Neural cell (in vitro differentiated cells): Measurements from ENCODE around the gene WDR33. TPM values are rescaled to one million over a fixed set of nuclear protein-coding genes. Genes with fewer than 3 reads are reported as not detected.

Experiments used
- H2AFZ ChIP-seq: fragments of 200-600, 300-800 bp; sonication (generic), shearing (Covaris generic); 2 replicates; pipeline ENCODE4 v1.6.0; 2014; ENCODE audit warnings: low read depth, mild to moderate bottlenecking, antibody characterized with exemption, low read length, moderate library complexity
- H3F3A ChIP-seq: fragments of 200-600 bp; shearing (Covaris generic); 2 replicates; pipeline ENCODE4 v1.6.1; 2016; ENCODE audit warnings: mild to moderate bottlenecking, moderate library complexity, mixed read lengths, antibody characterized with exemption, low read length; ENCODE audit not compliant: insufficient read depth, poor library complexity, severe bottlenecking
- H3K27ac ChIP-seq: fragments of 200-600, 300-800 bp; sonication (generic), shearing (Covaris generic); 2 replicates; pipeline ENCODE4 v1.5.1; 2014; ENCODE audit warnings: mild to moderate bottlenecking, low read length, moderate library complexity
- H3K27me3 ChIP-seq: fragments of 300-800, 200-600 bp; sonication (generic), shearing (Covaris generic); 2 replicates; pipeline ENCODE4 v1.6.0; 2014; ENCODE audit warnings: mild to moderate bottlenecking, low read depth, low read length, moderate library complexity; ENCODE audit not compliant: insufficient read depth
- H3K36me3 ChIP-seq: fragments of 300-800, 200-600 bp; sonication (generic), shearing (Covaris generic); 2 replicates; pipeline ENCODE4 v1.5.1; 2014; ENCODE audit warnings: mild to moderate bottlenecking, antibody characterized with exemption, low read length, moderate library complexity; ENCODE audit not compliant: insufficient read depth
- H3K4me2 ChIP-seq: fragments of 300-800, 200-600 bp; sonication (generic), shearing (Covaris generic); 2 replicates; pipeline ENCODE4 v1.6.0; 2014; ENCODE audit warnings: mild to moderate bottlenecking, low read length
- H3K4me3 ChIP-seq: fragments of 300-800, 200-600 bp; sonication (generic), shearing (Covaris generic); 2 replicates; pipeline ENCODE4 v1.5.1; 2014; ENCODE audit warnings: mild to moderate bottlenecking, low read length, moderate library complexity
- H3K79me2 ChIP-seq: fragments of 200-600 bp; shearing (Covaris generic); replicated peaks from 2 replicates; pipeline ENCODE4 v1.6.0; 2014; ENCODE audit warnings: mild to moderate bottlenecking, low read length, moderate library complexity; ENCODE audit not compliant: insufficient read depth
- H3K9ac ChIP-seq: fragments of 300-800, 200-600 bp; sonication (generic), shearing (Covaris generic); 2 replicates; pipeline ENCODE4 v1.6.1; 2016; ENCODE audit warnings: mild to moderate bottlenecking, low read length, mixed read lengths
- H3K9me2 ChIP-seq: fragments of 200-600 bp; shearing (Covaris generic); 2 replicates; pipeline ENCODE4 v1.6.1; 2016; ENCODE audit warnings: mild to moderate bottlenecking, low read length, mixed read lengths; ENCODE audit not compliant: insufficient read depth
- H3K9me3 ChIP-seq: fragments of 200-600, 300-800 bp; sonication (generic), shearing (Covaris generic); 2 replicates; pipeline ENCODE4 v1.6.1; 2016; ENCODE audit warnings: mild to moderate bottlenecking, mixed run types, low read length, moderate library complexity, mixed read lengths
- H4K20me1 ChIP-seq: fragments of 200-600 bp; shearing (Covaris generic); 2 replicates; pipeline ENCODE4 v1.6.1; 2016; ENCODE audit warnings: mild to moderate bottlenecking, mixed run types; ENCODE audit not compliant: insufficient read depth
- CTCF ChIP-seq: fragments of 450-650 bp; IDR thresholded peaks from 2 replicates; pipeline ENCODE4 v1.5.1; 2014; ENCODE audit warnings: antibody characterized with exemption, mild to moderate bottlenecking, moderate library complexity; ENCODE audit not compliant: poor library complexity, severe bottlenecking
- EP300 ChIP-seq: fragments of 450-650 bp; conservative IDR thresholded peaks from 2 replicates; pipeline ENCODE4 v1.6.1; 2014; ENCODE audit warnings: antibody characterized with exemption, mild to moderate bottlenecking, moderate library complexity; ENCODE audit not compliant: poor library complexity, severe bottlenecking
- EZH2 ChIP-seq: fragments of 200-600, 300-800 bp; shearing (Covaris generic), sonication (generic); IDR thresholded peaks from 2 replicates; pipeline ENCODE4 v1.6.1; 2014; ENCODE audit warnings: antibody characterized with exemption, low read length, borderline replicate concordance, mild to moderate bottlenecking; ENCODE audit not compliant: insufficient read depth, poor library complexity, severe bottlenecking
- MXI1 ChIP-seq: fragments of 450-650 bp; conservative IDR thresholded peaks from 2 replicates; pipeline ENCODE4 v1.6.1; 2014; ENCODE audit warnings: antibody characterized with exemption, mild to moderate bottlenecking; ENCODE audit not compliant: poor library complexity, severe bottlenecking
- POLR2AphosphoS5 ChIP-seq: IDR thresholded peaks from 2 replicates; pipeline ENCODE4 v1.6.1; 2012
- RAD21 ChIP-seq: fragments of 450-650 bp; conservative IDR thresholded peaks from 2 replicates; pipeline ENCODE4 v1.6.1; 2014; ENCODE audit warnings: antibody characterized with exemption, mild to moderate bottlenecking, moderate library complexity
- SMC3 ChIP-seq: fragments of 450-650 bp; conservative IDR thresholded peaks from 2 replicates; pipeline ENCODE4 v1.6.1; 2014; ENCODE audit warnings: antibody characterized with exemption, mild to moderate bottlenecking, moderate library complexity; ENCODE audit not compliant: poor library complexity
- TAF1 ChIP-seq: IDR thresholded peaks from 2 replicates; pipeline ENCODE4 v1.6.1; 2012; ENCODE audit warnings: low read depth
- polyA plus RNA-seq: library from polyadenylated mRNA; depleted of rRNA; stranded (reverse); fragments of >200 nt; gene quantifications from 2 replicates; pipeline ENCODE4 v1.2.3, GENCODE V29; 2014
- TF ChIP-seq, protein P1 (sequence below): IDR thresholded peaks from 2 replicates; pipeline ENCODE4 v1.6.1; 2012; ENCODE audit warnings: borderline replicate concordance

The WDR33 gene
- polyA plus RNA-seq, 1 donor from 2014 or later: 58.7 TPM

DNA sequence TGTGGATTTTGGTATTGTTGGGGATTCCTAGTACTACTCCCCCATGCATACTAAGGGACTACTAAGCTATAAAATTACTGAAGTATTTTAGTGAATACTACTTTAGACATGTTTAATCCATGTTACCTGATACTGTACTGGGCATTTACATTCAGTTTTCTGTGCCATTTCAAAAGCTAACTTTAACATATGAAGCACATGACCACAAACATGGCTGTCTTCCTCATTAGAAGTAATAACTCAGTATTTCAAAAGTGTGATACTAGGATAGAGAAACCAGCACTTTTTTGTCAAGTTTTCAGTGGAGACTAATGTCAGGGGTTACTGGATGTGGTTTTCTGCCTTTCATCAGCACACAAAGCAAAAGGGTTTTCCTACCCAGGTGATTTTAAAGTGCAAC, 27.9 kb downstream of the WDR33 start:
- no peak overlapping the region for H3K9ac ChIP-seq
- TF ChIP-seq MXI1: no peak
- TF ChIP-seq RAD21: no peak
- no peak for TF ChIP-seq SMC3
- no peak for TF ChIP-seq TAF1
- TF ChIP-seq EP300: no peak
- no peak for TF ChIP-seq CTCF
- TF ChIP-seq, protein P1, sequence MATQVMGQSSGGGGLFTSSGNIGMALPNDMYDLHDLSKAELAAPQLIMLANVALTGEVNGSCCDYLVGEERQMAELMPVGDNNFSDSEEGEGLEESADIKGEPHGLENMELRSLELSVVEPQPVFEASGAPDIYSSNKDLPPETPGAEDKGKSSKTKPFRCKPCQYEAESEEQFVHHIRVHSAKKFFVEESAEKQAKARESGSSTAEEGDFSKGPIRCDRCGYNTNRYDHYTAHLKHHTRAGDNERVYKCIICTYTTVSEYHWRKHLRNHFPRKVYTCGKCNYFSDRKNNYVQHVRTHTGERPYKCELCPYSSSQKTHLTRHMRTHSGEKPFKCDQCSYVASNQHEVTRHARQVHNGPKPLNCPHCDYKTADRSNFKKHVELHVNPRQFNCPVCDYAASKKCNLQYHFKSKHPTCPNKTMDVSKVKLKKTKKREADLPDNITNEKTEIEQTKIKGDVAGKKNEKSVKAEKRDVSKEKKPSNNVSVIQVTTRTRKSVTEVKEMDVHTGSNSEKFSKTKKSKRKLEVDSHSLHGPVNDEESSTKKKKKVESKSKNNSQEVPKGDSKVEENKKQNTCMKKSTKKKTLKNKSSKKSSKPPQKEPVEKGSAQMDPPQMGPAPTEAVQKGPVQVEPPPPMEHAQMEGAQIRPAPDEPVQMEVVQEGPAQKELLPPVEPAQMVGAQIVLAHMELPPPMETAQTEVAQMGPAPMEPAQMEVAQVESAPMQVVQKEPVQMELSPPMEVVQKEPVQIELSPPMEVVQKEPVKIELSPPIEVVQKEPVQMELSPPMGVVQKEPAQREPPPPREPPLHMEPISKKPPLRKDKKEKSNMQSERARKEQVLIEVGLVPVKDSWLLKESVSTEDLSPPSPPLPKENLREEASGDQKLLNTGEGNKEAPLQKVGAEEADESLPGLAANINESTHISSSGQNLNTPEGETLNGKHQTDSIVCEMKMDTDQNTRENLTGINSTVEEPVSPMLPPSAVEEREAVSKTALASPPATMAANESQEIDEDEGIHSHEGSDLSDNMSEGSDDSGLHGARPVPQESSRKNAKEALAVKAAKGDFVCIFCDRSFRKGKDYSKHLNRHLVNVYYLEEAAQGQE: no peak
- TF ChIP-seq POLR2AphosphoS5: no peak
- TF ChIP-seq EZH2: no peak
- no peak overlapping the region for H3K27ac ChIP-seq
- no peak overlapping the region for H2AFZ ChIP-seq
- H3K4me3 ChIP-seq: no peak overlapping the region
- H3K4me2 ChIP-seq: no peak overlapping the region
- H3K36me3 ChIP-seq: no peaks in the 10 kb centered on the region
- peaks cover 50% of the 10 kb centered on the region for H3K79me2 ChIP-seq
- H4K20me1 ChIP-seq: no peaks in the 10 kb centered on the region
- H3K9me2 ChIP-seq: no peaks in the 10 kb centered on the region
- no peaks in the 10 kb centered on the region for H3K9me3 ChIP-seq
- H3K27me3 ChIP-seq: no peaks in the 10 kb centered on the region
- no peaks in the 10 kb centered on the region for H3F3A ChIP-seq

DNA sequence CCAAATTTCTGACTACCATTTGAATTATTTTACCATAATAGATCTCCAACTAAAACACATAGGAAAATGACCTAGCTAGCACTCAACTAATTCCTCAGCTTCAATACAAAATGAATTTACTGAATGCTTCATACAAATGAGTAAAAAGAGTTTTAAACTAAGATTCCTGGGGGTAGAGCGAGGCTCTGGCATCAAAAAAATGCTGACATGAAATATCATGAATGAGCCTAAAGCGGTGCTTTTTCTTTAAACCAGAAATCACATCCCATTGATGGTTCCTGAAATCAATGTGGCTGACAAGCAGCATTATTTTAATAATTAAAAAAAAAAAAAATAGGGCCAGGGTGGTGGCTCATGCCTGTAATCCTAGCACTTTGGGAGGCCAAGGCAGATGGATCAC, 32.1 kb downstream of the WDR33 start:
- Histone ChIP-seq H3K27me3 (no peaks in the 10 kb centered on the region), H3K9ac (no peak overlapping the region), H3K9me2 (no peaks in the 10 kb centered on the region), H3K4me2 (no peak overlapping the region), H3K27ac (no peak overlapping the region), H3K79me2 (peaks cover 57% of the 10 kb centered on the region), H3K4me3 (no peak overlapping the region), H4K20me1 (no peaks in the 10 kb centered on the region), H3K36me3 (no peaks in the 10 kb centered on the region), H3K9me3 (no peaks in the 10 kb centered on the region), H3F3A (no peaks in the 10 kb centered on the region), H2AFZ (no peak overlapping the region)
- no peak for TF ChIP-seq EP300
- no peak for TF ChIP-seq EZH2
- no peak for TF ChIP-seq TAF1
- TF ChIP-seq, protein P1: no peak
- no peak for TF ChIP-seq SMC3
